CD14-positive monocyte (primary cell): Measurements from ENCODE around the gene UBP1. TPM values are rescaled to one million over a fixed set of nuclear protein-coding genes. Genes with fewer than 3 reads are reported as not detected.
A peak's percentile ranks its signal among the peaks of the same experiment; 100 is the strongest.

Experiments
- DNase-seq, 3 donors: peaks; one replicate each; pipeline ENCODE4 v3.0.0-alpha.2; 2011 to 2022
- H2AFZ ChIP-seq: 2 replicates; pipeline ENCODE4 v1.6.0; 2012; ENCODE audit warnings: mild to moderate bottlenecking, low read depth, low read length, inconsistent platforms; ENCODE audit not compliant: insufficient read depth, poor library complexity, severe bottlenecking
- H3K27ac ChIP-seq, 2 donors: 1 replicate in 1 of 2; 2 replicates in 1 of 2; pipeline ENCODE4 v1.5.1; 2012 to 2013; ENCODE audit warnings: low read length in 2 of 2, control low read depth in 1 of 2, inconsistent platforms in 1 of 2, low read depth in 1 of 2, mild to moderate bottlenecking in 1 of 2
- H3K27me3 ChIP-seq, 2 donors: one replicate each; pipeline versions ENCODE4 v1.6.0 to v1.6.1; 2011 to 2013; ENCODE audit warnings: low read length in 2 of 2; ENCODE audit not compliant: control insufficient read depth in 2 of 2, insufficient read depth in 2 of 2
- H3K36me3 ChIP-seq, 2 donors: replicated peaks in 1 of 2; 1 replicate in 1 of 2; 2 replicates in 1 of 2; pipeline versions ENCODE4 v1.5.1 to v1.6.1; 2012 to 2013; ENCODE audit warnings: low read length in 2 of 2, control low read depth in 1 of 2, inconsistent platforms in 1 of 2, mild to moderate bottlenecking in 1 of 2; ENCODE audit not compliant: insufficient read depth in 2 of 2, control insufficient read depth in 1 of 2
- H3K4me1 ChIP-seq, 2 donors: 1 replicate in 1 of 2; 2 replicates in 1 of 2; pipeline versions ENCODE4 v1.5.1 to v1.6.1; 2012 to 2013; ENCODE audit warnings: low read length in 2 of 2, control low read depth in 1 of 2, inconsistent platforms in 1 of 2, mild to moderate bottlenecking in 1 of 2, moderate library complexity in 1 of 2; ENCODE audit not compliant: insufficient read depth in 2 of 2, control insufficient read depth in 1 of 2
- H3K4me2 ChIP-seq: replicated peaks from 2 replicates; pipeline ENCODE3; 2012; ENCODE audit warnings: low read length, moderate library complexity, mild to moderate bottlenecking; ENCODE audit not compliant: poor library complexity, severe bottlenecking; ENCODE audit errors: extremely low read depth
- H3K4me3 ChIP-seq, 3 experiments: fragments of 200-600 bp in 1 of 3; sonication (generic) in 1 of 3; replicated peaks in 1 of 3; 1 replicate in 2 of 3; 2 replicates in 1 of 3; pipeline ENCODE4 v1.5.1; 2011 to 2013; ENCODE audit warnings: low read length in 3 of 3, mild to moderate bottlenecking in 3 of 3, control low read depth in 2 of 3, low read depth in 2 of 3, inconsistent platforms in 1 of 3, moderate library complexity in 1 of 3
- H3K79me2 ChIP-seq: 2 replicates; pipeline ENCODE4 v1.6.0; 2012; ENCODE audit warnings: mild to moderate bottlenecking, control low read depth, inconsistent platforms, low read length, moderate library complexity; ENCODE audit not compliant: insufficient read depth
- H3K9ac ChIP-seq: 2 replicates; pipeline ENCODE4 v1.6.0; 2017; ENCODE audit warnings: low read length, mild to moderate bottlenecking; ENCODE audit not compliant: insufficient read depth, poor library complexity, severe bottlenecking
- H3K9me3 ChIP-seq, 2 donors: replicated peaks in 1 of 2; 1 replicate in 1 of 2; 2 replicates in 1 of 2; pipeline versions ENCODE4 v1.5.1 to v1.6.1; 2012 to 2013; ENCODE audit warnings: low read length in 2 of 2, control low read depth in 1 of 2; ENCODE audit not compliant: control insufficient read depth in 1 of 2, insufficient read depth in 1 of 2
- H4K20me1 ChIP-seq: 2 replicates; pipeline ENCODE4 v1.6.0; 2012; ENCODE audit warnings: mild to moderate bottlenecking, low read length, control low read depth, moderate library complexity; ENCODE audit not compliant: insufficient read depth
- H3K27ac Mint-ChIP-seq, 7 donors: one replicate each; pipeline ENCODE4 v1.8.0; 2020; ENCODE audit warnings: mild to moderate bottlenecking in 7 of 7, mixed read lengths in 7 of 7, moderate library complexity in 6 of 7, inconsistent platforms in 2 of 7
- H3K27me3 Mint-ChIP-seq, 3 donors: one replicate each; pipeline ENCODE4 v1.8.0; 2021 to 2022; ENCODE audit warnings: low read depth in 3 of 3, mild to moderate bottlenecking in 3 of 3, mixed read lengths in 3 of 3, moderate library complexity in 3 of 3, inconsistent platforms in 1 of 3
- H3K36me3 Mint-ChIP-seq, 2 donors: one replicate each; pipeline ENCODE4 v1.8.0; 2020; ENCODE audit warnings: mixed read lengths in 2 of 2, inconsistent platforms in 1 of 2, mild to moderate bottlenecking in 1 of 2
- H3K4me1 Mint-ChIP-seq: one replicate; pipeline ENCODE4 v1.8.0; 2020; ENCODE audit warnings: mild to moderate bottlenecking, mixed read lengths
- H3K4me3 Mint-ChIP-seq, 2 donors: one replicate each; pipeline ENCODE4 v1.8.0; 2020; ENCODE audit warnings: mild to moderate bottlenecking in 2 of 2, mixed read lengths in 2 of 2, moderate library complexity in 1 of 2
- H3K9me3 Mint-ChIP-seq, 7 donors: one replicate each; pipeline ENCODE4 v1.8.0; 2020 to 2022; ENCODE audit warnings: mixed read lengths in 7 of 7, mild to moderate bottlenecking in 6 of 7, moderate library complexity in 6 of 7, inconsistent platforms in 2 of 7
- CTCF ChIP-seq: fragments of 200-600 bp; IDR thresholded peaks from one replicate; pipeline ENCODE4 v1.8.0; 2022; ENCODE audit warnings: antibody characterized with exemption, mild to moderate bottlenecking
- WGBS: methylation state at CpG from one replicate; pipeline ENCODE4 v1.1.5; 2013; ENCODE audit warnings: missing lambda C conversion rate; ENCODE audit not compliant: insufficient coverage; 5-methylcytosine and 5-hydroxymethylcytosine counted together
- intact Hi-C, 2 donors: fragments of 100-400 bp; cut with micrococcal nuclease; formaldehyde crosslinking; loops; one replicate each; pipeline versions ENCODE4 v1.15.0 to v1.15.1; 2023
- polyA plus RNA-seq, 3 donors: library from polyadenylated mRNA; depleted of rRNA in 1 of 3; unstranded in 2 of 3; stranded (reverse) in 1 of 3; fragments of 300-500 nt in 2 of 3; fragments of >200 nt in 1 of 3; fragmentation: Illumina TruSeq in 2 of 3; gene quantifications; 1 replicate in 2 of 3; 2 replicates in 1 of 3; pipeline ENCODE4 v1.2.3, GENCODE V29; 2012 to 2021

The UBP1 gene
- polyA plus RNA-seq, 3 donors = 7.8 to 72.4 (median 8.8) TPM

- peaks cover 5% of the 10 kb centered on the region for H4K20me1 ChIP-seq
- H3K36me3 Mint-ChIP-seq = peaks cover 65 to 79% of the 10 kb centered on the region in 2 donors
- no peak overlapping the region for H3K27ac ChIP-seq
- no peak overlapping the region for H3K4me3 ChIP-seq
- peaks cover 2 to 8% of the 10 kb centered on the region in 2 donors for H3K4me1 ChIP-seq
- no peak for TF ChIP-seq CTCF
- intact Hi-C loops = no loop called here
- H3K27me3 ChIP-seq = no peaks in the 10 kb centered on the region
- H3K27ac Mint-ChIP-seq = peak overlapping the region in 2 of 7 donors; percentile 42 to 43
- no peak overlapping the region for H3K4me3 Mint-ChIP-seq
- H2AFZ ChIP-seq = no peak overlapping the region
- no peak for DNase-seq
- no peak overlapping the region for H3K4me2 ChIP-seq
- H3K9ac ChIP-seq = no peak overlapping the region
- peaks cover 0 to 3% (median 0%) of the 10 kb centered on the region in 7 donors for H3K9me3 Mint-ChIP-seq
- peaks cover 17% of the 10 kb centered on the region for H3K4me1 Mint-ChIP-seq
- peaks cover 0 to 2% (median 0%) of the 10 kb centered on the region in 3 donors for H3K27me3 Mint-ChIP-seq
- peaks cover 60 to 85% of the 10 kb centered on the region in 2 donors for H3K36me3 ChIP-seq
- 100% methylated on average over 2 of the region's 7 CpGs for WGBS
- no peaks in the 10 kb centered on the region for H3K79me2 ChIP-seq
- no peaks in the 10 kb centered on the region for H3K9me3 ChIP-seq
These were observed 51.7 kb downstream of the UBP1 start for GRCh38 chr3:33388374-33389100.

- no peak for TF ChIP-seq CTCF
These were observed 53.6 kb downstream of the UBP1 start for GRCh38 chr3:33386631-33387030.

More at GRCh38 chr3:33386631-33387030, 53.6 kb downstream of the UBP1 start:
- peak overlapping the region in 3 of 7 donors; percentile 35 to 72 (median 65) for H3K27ac Mint-ChIP-seq
- DNase-seq = no peak
- Histone ChIP-seq H3K4me2 (no peak overlapping the region), H4K20me1 (peaks cover 5% of the 10 kb centered on the region), H3K27me3 (no peaks in the 10 kb centered on the region), H3K4me1 (peaks cover 2 to 8% of the 10 kb centered on the region in 2 donors), H3K79me2 (no peaks in the 10 kb centered on the region), H3K4me3 (no peak overlapping the region), H3K9me3 (no peaks in the 10 kb centered on the region), H2AFZ (no peak overlapping the region), H3K9ac (no peak overlapping the region), H3K36me3 (peaks cover 44 to 66% of the 10 kb centered on the region in 2 donors), H3K27ac (peak overlapping the region in 1 of 2 donors; percentile 20)
- H3K4me3 Mint-ChIP-seq = no peak overlapping the region
- intact Hi-C loops = no loop called here
- peaks cover 17% of the 10 kb centered on the region for H3K4me1 Mint-ChIP-seq
- H3K36me3 Mint-ChIP-seq = peaks cover 47 to 61% of the 10 kb centered on the region in 2 donors
- peaks cover 0 to 3% (median 0%) of the 10 kb centered on the region in 7 donors for H3K9me3 Mint-ChIP-seq
- no CpG with 5 or more reads among the region's 1 CpG for WGBS
- H3K27me3 Mint-ChIP-seq = peaks cover 0 to 2% (median 0%) of the 10 kb centered on the region in 3 donors
